ENCODE data around the gene LY6G5B.

DNA sequence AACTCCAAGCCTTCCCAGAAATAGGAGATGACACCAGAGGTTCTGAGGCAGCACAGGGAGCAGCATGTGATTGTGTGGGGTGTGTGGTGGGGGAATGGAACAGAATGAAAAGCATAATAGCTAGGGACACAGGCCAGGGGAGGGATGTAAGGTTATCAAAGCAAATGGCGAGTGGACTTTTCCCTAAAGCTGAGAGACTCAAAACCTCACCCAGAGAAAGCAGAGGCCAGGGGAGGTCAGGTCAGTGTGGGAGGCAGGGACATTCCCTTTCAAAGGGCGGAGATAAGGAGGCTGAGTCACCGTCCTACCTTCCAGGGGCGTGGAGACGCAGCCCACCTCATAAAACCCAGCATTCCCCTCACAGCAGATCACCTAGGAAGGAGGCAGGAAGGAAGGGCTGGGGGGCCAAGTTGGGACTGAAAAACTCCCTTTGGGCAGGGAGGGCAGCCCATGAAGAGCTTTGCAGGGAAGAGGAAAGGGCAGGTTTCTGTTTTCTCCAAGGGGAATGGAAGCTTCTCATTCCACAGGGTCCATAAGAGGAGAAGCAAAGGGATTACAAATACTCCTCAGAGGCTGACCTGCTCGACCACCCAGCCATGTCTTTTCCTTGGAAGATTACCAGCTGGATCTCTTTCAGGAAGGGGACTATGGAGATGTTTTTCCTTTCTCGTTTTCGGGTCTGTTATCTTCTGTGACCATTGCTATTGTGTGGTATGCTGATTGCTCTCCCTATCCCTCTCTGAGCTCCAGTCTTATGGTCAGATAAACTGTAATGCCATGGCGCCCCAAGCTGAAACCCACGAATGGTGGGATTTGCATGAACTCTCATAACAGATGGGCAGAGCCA lies 20.7 kb downstream of the LY6G5B start:
- TF ChIP-seq, protein P1, sequence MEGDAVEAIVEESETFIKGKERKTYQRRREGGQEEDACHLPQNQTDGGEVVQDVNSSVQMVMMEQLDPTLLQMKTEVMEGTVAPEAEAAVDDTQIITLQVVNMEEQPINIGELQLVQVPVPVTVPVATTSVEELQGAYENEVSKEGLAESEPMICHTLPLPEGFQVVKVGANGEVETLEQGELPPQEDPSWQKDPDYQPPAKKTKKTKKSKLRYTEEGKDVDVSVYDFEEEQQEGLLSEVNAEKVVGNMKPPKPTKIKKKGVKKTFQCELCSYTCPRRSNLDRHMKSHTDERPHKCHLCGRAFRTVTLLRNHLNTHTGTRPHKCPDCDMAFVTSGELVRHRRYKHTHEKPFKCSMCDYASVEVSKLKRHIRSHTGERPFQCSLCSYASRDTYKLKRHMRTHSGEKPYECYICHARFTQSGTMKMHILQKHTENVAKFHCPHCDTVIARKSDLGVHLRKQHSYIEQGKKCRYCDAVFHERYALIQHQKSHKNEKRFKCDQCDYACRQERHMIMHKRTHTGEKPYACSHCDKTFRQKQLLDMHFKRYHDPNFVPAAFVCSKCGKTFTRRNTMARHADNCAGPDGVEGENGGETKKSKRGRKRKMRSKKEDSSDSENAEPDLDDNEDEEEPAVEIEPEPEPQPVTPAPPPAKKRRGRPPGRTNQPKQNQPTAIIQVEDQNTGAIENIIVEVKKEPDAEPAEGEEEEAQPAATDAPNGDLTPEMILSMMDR (conservative IDR thresholded peaks at IDR 0.05): no peak
- no peak for TF ChIP-seq ZFX (IDR thresholded peaks at IDR 0.05)
